ENCODE measurements around the gene COL23A1. TPM values are rescaled to one million over a fixed set of nuclear protein-coding genes. Genes with fewer than 3 reads are reported as not detected.

The COL23A1 gene
- polyA plus RNA-seq, 4 donors = 5.8 to 13.4 (median 7.7) TPM

DNA sequence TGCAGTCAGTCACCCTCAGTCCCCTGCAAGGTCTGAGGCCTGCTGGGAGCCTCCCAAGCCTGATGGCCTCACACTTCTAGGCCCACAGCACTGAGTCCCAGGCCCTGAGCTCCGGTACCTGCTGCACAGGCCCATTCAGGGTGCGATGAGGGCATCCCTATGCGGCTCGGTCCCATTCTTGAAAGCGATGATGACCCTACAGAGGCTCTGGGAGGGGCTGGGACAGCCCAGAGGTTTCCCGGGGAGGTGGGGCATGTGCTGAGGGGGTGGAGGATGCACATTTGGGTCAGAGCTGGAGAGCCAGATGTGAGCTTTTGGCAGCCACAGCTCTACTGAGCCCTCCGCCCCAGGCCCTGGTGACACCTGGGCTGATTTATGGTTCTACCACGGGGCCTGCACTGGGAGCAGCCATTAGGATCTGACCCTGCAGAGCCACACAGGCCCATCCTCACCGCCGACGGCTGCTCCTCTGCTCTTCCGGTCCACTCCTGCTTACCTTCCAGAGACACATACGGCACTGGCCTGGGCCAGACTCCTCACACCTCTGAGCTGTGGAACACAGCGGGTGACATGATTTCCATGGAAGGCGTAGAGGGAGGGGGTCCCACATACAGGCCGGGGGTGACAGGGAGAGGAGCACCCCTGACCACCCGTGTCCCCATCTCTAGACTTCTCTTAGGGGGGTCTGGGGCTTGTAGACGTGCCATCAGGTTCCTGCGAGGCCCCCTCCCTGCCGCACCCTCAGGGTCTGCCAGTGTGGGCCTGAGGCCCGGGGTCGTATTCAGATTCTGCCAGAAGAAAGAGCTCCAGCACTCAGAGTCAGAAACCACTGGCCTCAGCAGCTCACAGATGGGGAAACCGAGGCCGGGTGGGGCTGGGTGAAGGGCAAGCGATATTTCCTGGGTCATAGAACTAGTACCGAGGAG lies 53.4 kb downstream of the COL23A1 start:
- no peak for DNase-seq (ENCODE audit: low read depth in 4 of 4, low spot score in 3 of 4)

DNA sequence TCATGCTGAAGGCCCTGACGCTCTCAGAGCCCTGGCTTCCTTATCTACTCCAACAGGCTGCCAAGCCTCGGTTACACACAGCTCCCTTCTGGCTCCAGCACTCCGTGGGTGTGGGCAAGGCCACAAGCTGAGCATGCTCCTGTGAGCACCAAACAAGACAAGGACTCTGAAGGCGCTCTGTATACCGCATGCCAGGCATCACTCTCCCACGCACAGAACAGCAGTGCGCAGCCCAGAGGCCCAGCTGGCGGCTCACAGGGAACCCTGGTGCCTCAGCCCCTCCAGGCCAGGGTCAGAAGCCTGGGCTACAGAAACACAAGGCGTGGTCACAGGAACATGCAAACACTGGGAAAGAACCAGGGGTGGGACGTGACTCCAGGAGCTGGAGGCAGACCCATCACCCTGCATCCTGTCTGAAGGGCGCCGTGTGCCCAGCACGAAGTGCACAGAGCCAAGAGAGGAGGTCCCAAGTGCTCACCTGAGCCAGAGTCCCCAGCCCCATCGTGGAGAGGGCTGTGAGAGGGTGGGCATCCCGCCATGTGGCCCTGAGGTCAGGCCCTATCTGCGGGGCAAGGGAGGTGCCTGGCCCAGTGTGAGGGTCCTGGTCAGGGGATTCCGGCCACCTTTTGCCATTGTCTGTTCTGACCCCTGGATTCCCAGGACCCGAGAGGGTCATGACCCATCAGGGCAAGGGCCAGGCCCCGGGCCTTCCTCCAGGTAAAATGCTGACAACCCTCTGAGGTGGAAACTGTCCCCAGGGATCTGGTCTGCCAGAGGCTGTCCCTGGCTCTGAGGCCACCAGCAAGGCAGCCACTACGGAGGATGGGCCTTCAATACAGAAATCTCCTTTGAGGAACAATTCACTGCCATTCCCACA lies 54.7 kb downstream of the COL23A1 start:
- DNase-seq (ENCODE audit: low read depth in 4 of 4, low spot score in 3 of 4) = no peak

DNA sequence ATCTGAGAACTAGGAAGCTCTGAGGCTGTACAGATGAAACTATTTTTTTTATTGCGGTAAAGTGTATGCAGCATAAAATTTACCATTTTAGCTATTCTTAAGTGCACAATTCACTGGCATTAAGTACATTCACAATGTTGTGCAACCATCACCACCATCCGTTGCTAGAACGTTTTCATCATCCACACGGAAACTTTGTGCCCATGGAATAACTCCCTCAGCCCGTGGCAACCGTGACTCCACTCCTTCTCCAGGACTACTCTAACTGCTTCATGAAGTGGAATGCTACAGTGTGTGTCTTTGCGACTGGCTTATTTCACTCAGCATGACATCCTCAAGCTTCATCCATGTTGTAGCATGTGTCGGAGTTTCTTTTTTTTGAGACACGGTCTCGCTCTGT lies 57.1 kb downstream of the COL23A1 start:
- DNase-seq (ENCODE audit: low read depth in 4 of 4, low spot score in 3 of 4) = no peak

DNA sequence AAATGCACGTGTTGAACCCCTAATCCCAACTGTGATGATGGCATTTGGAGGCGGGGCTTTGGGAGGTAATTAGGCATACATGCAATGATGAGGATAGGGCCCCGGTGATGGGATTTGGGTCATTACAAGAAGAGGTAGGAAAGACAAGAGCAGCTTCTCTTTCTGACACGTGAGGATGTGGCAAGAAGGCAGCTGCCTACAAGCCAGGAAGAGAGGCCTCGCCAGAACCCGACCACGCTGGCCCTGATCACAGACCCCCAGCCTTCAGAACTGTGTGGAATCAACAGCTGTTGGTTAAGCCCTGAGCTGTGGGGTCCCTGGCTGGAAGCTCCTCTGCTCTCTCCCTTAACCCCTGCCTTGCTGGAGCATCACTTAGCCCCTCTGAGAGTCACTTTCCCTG lies 57.5 kb downstream of the COL23A1 start:
- DNase-seq (ENCODE audit: low read depth in 4 of 4, low spot score in 3 of 4) = no peak

DNA sequence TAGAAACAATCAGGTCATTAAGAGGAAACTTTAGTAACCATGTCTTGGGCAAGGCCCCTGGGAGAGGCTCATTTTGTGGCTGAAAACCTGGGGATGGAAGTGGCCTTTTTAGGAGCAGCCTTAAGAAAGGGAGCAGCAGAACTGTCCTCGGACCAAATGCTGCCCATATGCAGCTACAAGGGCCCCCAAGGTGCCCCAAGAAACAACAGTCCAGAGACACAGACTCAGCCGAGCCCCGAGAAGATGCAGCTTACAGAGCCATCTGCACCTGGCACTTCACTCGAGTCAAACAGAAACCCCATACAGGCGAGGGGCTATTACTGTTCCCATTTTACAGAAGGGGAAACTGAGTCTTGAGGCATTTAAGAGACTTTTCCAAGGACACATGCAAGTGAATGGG lies 58.0 kb downstream of the COL23A1 start:
- DNase-seq (ENCODE audit: low read depth in 4 of 4, low spot score in 3 of 4) = no peak

DNA sequence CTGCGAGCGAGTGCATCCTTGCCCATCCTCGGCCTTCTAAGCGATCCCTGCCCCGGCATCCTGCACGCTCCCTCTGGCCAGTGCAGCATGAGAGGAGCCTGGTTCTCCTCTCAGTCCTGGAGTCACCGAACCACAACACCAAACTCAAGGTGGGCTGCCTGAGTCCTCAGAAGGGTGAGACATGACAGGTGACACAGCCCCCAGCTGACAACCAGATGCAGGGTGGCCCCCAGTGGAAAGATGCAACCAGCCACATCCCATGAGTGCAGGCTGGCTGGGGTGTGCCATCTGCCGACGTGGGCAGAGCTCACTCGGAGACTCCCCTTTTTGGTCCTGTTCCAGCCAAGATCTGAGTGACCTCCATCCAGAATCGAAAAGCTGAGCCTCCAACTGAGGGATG lies 58.4 kb downstream of the COL23A1 start:
- no peak for DNase-seq (ENCODE audit: low read depth in 4 of 4, low spot score in 3 of 4)

DNA sequence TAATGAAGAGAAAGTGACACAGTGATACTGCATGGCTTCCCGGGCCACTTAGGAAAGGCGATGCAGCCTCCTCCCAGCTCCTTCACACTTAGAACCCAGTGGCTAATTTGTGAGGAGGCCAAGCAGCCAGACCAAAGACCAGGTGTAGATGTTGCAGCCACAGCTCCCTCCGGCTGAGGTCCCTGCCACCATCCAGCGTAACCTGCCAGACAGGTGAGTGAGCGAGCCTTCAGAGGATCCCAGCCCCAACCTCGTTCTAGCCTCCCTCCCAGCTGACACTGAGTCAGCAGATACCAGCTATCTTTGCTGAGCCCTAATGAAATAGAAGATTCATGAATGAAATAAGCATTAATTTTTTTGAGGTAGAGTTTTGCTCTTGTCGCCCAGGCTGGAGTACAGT lies 59.7 kb downstream of the COL23A1 start:
- no peak for DNase-seq (ENCODE audit: low read depth in 4 of 4, low spot score in 3 of 4)

DNA sequence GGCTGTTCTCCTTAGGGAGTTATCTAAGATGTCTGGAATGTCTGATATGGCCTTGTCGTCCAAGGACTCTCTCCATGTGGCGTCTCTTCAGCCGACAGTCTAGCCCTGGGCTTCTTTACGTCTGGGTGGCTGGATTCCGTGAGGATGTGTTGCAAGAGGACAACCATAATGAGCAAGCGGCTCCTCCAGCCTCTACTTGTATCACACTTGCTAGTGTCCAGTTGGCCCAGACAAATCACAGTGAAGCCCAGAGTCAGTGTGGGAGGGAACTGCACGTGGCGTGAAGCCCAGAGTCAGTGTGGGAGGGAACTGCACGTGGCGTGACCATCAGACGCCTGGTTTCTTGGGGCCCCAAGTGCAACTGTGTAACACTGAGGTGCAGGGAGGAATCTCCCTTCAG lies 61.1 kb downstream of the COL23A1 start:
- DNase-seq (ENCODE audit: low read depth in 4 of 4, low spot score in 3 of 4) = no peak

DNA sequence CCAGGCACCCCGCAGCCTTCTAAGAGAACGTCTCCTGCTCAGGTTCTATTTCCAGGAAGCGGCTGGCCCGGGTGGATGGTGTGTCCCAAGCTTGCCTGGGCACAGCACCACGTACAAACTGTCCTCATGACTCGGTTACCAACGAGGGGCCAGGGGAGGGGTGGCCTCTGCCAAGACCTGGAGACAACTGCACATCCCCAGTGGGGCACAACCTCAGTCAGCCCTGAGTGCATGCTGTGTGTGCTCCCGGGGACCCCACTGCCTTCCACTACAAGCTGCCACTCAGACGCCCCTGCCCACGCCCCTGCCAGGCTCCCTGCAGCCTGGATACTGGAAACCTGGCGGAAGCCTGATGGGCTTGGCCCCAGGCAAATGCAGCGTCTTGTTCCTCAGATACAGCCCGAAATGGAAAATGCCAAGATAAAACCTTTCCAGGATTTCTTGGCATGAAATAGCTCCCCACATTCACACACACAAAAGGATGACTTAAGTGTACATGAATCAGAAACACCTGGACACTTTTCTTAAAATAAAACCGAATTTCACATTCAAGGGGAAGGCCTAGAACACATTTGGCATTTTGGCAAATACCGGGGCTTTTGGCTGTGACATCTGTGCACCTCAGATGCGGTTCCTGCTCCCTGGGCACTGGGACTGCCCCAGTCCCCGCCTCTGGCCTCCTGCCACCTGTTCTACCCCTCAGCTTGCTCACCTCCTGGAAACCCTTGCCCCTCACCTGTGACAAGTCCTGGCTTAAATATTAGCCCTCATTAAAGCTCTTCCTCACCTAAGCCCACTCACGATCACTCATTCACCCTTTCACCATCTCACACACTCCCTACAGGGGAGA lies 62.5 kb downstream of the COL23A1 start:
- no peak for DNase-seq (ENCODE audit: low read depth in 4 of 4, low spot score in 3 of 4)

DNA sequence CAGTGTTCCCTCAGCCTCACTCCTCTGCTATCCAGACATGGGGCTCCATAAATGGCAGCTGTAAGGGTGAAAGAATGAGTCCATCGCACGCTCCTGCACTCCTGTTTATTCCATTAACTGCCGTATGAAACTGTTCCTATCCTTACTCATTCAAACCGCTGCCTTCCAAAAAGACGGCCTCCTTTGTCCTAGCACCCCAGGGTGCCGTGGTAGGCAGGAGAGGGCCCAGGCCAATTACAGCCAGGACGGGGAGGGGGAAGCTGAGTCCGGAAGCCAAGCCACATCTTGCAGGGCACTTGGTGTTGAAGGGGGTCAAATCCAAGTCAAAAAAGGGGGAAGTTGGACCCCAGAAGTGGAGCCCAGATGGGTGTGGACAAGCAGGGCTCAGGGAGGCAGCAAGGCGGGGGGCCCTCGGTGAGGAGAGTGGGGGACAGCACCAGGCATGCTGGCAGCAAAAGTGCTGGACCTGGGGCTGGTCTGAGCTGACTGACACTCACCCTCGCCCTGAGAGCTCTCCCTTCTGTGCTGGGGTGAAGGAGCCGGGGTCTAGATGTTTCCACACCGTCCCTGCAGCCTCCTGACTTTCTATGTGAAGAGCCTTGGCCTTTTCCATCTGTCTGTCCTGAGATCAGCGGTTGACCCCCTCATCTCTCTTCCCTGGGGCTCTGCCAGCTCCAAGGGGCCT lies 63.3 kb downstream of the COL23A1 start:
- DNase-seq (ENCODE audit: low read depth in 4 of 4, low spot score in 3 of 4) = no peak

DNA sequence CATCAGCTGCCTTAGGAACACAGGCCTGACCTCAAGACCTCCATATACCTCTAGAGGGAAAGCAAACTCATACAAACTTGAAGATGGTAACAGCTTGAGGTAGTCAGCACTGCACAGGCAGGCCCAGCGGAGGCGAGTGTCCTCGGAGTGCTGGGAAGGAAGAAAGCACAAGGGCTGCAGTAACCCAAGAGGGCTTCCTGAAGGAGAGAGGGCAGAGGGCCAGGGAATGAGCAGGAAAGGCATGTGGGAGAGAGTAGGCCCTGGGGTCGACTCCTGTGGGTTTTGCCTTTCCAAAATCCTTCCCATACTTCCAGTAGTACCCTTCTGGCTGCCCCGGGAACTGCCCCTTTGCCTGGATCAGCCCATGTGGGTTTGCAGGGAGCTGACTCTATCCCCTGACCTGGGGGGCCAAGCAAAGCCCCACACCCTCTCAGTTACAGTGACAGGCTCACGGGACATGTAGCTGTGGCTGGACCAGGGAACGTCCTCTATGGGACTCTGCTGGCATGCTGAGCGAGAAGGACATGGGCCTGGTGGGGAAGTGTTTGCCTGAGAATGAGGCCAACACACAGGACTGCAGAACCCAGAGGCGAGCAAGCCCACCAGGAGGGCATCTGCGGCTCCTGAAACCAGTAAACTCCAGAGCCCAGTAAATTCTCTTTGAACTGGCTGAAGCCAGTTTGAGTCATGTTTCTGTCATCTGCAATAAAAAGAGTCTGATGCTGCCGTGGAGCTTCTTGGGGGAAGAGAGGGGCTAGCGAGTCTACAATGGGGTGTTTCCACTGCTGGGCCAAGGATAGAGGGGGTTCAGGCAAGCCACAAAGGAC lies 64.1 kb downstream of the COL23A1 start:
- DNase-seq (ENCODE audit: low read depth in 4 of 4, low spot score in 3 of 4) = no peak

DNA sequence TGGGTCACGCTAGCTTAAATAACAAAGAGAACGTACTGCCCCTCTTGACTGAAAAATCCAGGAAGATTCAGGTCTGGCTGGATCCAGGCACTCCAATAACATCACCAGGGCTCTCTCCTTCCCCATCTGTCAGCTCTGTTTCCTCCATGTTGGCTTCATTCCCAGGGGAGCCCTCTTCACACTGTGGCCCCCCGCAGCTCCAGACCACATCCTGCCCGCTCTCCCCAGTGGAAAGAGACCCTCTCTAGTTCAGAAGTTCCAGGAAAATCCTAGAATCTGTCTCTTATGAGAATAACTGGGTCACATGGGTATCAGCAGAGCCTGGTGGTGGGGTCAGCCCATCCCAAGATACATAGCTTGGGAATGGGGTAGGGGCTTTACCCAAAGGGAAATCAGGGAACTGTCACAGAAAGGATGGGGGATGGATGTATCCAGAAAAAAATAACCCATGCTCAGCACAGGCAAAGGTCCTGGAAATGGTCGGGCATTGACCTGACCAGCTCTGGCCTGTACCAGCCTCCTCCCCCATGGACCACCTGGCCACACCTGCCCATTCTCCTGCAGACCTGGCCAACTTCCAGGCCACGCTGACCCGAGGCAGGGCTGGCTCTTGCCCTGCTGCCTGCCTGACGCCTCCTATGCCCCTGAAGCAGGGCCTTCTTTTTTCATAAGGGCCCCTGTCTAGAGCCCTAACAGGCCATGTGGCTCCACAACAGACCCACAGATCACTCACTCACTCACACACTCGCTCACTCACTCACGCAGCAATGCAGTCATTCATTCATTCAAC lies 65.9 kb downstream of the COL23A1 start:
- no peak for DNase-seq (ENCODE audit: low read depth in 4 of 4, low spot score in 3 of 4)

DNA sequence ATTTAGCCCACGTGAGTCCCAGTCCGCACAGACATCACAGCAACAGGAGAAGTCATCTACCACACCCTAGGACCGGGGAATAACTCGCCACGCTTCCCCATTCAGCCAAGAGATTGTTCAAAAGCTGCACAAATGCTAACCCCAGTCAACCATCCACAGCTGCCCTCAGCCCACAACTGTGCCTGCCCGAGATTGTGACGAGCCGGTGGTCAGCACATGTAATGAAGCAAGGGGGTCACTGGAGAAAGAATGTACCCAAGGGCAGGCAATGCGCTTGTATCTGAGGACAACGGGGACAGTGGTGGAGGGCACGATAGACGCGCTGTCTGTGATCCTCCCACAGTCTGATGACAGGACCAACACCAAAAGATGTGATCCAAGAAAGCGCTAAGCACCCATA lies 67.8 kb downstream of the COL23A1 start:
- DNase-seq (ENCODE audit: low read depth in 4 of 4, low spot score in 3 of 4) = no peak

DNA sequence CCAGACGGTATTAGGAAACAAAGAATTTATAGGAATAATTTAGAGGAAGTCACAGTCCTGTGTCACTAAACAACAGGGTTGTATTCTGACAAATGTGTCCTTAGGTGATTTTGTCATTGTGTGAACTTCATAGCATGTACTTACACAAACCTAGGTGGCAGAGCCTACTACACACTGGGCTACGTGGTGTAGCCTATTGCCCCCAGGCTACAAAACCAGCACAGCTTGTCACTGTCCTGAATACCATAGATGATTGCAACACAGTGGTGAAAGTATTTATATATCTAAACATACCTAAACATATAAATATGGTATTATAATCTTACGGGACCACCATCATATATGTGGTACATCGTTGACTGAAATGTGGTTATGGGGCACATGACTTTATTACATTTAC lies 69.3 kb downstream of the COL23A1 start:
- DNase-seq (ENCODE audit: low read depth in 4 of 4, low spot score in 3 of 4) = no peak

DNA sequence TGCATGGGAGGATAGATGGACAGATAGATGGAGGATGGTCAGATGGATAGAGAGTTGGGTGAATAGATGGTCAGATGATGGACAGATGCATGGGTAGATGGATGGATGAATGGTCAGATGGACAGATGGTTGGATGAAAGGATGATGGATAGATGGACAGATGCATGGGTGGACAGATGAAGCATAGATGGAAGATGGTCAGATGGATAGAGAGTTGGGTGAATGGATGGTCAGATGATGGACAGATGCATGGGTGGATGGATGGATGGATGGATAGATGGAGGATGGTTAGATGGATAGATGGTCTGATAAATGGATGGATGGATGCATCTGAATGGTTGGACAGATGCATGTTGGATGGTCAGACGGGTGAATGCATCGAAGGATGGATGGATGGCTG lies 70.4 kb downstream of the COL23A1 start:
- no peak for DNase-seq (ENCODE audit: low read depth in 4 of 4, low spot score in 3 of 4)

DNA sequence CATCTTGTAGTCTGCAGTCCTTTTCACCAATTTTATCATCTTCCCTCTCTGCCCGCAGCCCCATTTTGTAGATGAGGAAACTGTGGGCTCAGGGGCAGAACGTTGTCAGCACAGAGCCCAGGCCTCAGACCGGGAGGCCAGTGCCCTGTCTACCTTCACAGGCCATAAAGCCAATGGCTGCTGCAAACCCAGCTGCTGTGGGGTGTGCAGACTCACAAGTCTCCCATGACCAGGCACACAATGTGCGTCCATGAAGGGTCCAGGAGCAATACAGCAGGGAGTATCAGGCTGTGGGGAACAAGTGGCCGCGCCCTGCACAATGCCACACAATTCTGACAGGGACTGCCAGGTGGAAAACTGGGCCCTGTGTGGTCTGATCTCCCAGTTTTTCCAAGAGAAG lies 71.0 kb downstream of the COL23A1 start:
- no peak for DNase-seq (ENCODE audit: low read depth in 4 of 4, low spot score in 3 of 4)

DNA sequence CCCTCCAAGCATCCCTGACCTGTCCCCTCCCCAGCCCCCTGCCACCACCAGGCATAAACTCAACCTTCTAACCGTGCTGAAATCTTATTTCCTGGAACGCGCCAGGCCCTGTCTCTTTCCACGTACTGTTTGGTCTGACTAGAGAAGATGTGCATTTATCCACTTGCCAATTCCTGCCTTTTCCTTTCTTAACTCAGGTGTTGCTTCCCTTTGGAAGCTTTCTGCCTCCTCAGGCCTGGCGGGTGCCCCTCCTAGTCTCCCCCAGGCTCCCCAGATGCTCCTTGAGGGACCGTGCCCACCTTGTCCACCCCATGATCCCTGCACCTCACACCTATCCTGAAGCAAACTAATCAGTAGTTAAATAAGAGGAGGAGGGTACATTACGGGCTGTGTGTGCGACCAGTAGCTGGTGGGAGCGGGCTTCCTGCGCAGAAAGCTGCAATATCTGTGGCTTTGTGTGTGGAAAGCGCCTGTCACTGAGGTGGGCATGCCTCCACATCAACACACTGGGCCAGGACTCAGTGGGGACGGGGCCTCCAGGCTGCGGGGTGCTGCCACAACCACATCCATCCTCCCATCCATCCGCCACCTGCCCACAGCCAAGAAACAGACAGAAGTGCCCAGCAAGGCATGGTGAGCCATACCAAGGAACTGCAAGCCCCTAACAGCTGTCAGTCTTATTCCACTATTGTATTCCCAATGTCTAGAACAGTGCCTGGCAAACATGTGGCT lies 73.5 kb downstream of the COL23A1 start:
- DNase-seq (ENCODE audit: low read depth in 4 of 4, low spot score in 3 of 4) = no peak
